OCI-LY1 (cell line): Measurements from ENCODE around the gene LYPD8.

Source experiments
- EZH2 ChIP-seq: fragments of 200-600 bp; sonication (generic), shearing (Covaris generic); IDR thresholded peaks from 2 replicates; pipeline ENCODE4 v1.8.0; 2017; ENCODE audit warnings: borderline replicate concordance, mixed run types, mild to moderate bottlenecking, antibody characterized with exemption, low read length, moderate library complexity, mixed read lengths
- TF ChIP-seq, protein P1 (sequence below): fragments of 200-600 bp; sonication (generic), shearing (Covaris generic); IDR thresholded peaks from 2 replicates; pipeline ENCODE4 v1.5.1; 2017; ENCODE audit warnings: mild to moderate bottlenecking, antibody characterized with exemption, low read length, moderate library complexity, mixed read lengths

DNA sequence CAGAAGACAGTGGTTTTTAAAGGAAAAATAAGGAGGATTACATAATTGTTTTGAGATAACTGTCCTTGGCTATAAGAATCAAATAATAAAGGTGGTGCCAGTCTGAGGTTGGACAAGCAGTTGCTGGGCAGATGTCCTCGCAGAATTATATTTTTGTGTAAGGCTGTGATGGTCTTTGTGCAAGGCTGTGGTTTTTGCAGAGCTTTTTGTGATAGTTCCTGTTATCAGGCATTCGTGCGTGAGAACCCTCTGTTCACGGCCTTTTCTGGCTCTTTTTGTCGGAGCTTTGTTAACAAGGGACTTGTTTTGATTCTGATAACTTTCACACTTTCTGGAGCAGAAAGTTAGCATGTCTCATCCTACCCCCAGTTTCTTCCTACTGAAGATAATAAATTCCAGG, 36.8 kb upstream of the LYPD8 start:
- TF ChIP-seq, protein P1, sequence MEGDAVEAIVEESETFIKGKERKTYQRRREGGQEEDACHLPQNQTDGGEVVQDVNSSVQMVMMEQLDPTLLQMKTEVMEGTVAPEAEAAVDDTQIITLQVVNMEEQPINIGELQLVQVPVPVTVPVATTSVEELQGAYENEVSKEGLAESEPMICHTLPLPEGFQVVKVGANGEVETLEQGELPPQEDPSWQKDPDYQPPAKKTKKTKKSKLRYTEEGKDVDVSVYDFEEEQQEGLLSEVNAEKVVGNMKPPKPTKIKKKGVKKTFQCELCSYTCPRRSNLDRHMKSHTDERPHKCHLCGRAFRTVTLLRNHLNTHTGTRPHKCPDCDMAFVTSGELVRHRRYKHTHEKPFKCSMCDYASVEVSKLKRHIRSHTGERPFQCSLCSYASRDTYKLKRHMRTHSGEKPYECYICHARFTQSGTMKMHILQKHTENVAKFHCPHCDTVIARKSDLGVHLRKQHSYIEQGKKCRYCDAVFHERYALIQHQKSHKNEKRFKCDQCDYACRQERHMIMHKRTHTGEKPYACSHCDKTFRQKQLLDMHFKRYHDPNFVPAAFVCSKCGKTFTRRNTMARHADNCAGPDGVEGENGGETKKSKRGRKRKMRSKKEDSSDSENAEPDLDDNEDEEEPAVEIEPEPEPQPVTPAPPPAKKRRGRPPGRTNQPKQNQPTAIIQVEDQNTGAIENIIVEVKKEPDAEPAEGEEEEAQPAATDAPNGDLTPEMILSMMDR: no peak
- no peak for TF ChIP-seq EZH2
